Pancreas (tissue), 10 donors: ENCODE measurements around the gene LIPH. TPM values are rescaled to one million over a fixed set of nuclear protein-coding genes. Genes with fewer than 3 reads are reported as not detected.

ENCODE experiments used
- ATAC-seq, 4 donors: fragments of 200-7000 bp; cut with Tn5 transposase; one replicate each; pipeline versions ENCODE4 v1.8.0 to v1.9.1; 2020; ENCODE audit warnings: mild to moderate bottlenecking in 4 of 4, moderate library complexity in 4 of 4
- DNase-seq, 6 donors: peaks; one replicate each; pipeline ENCODE4 v3.0.0-alpha.2; 2020
- FAIRE-seq: peaks from 2 replicates; lab custom pipeline; 2012; peaks lifted over from hg19 to GRCh38; lab: Jason Lieb, UNC
- H3K27ac ChIP-seq, 4 donors: fragments of 200-600 bp; sonication (generic); 1 replicate in 3 of 4; 2 replicates in 1 of 4; pipeline versions ENCODE4 v1.5.0 to v1.8.0; 2020
- H3K27me3 ChIP-seq, 4 donors: fragments of 200-600 bp; one replicate each; pipeline ENCODE4 v1.8.0; 2021
- H3K36me3 ChIP-seq, 3 donors: fragments of 200-600 bp; sonication (generic) in 1 of 3; one replicate each; pipeline versions ENCODE4 v1.5.0 to v1.8.0; 2020 to 2021
- H3K4me1 ChIP-seq, 3 donors: fragments of 200-600 bp; one replicate each; pipeline ENCODE4 v1.8.0; 2021
- H3K4me3 ChIP-seq, 4 donors: fragments of 200-600 bp; sonication (generic) in 2 of 4; one replicate each; pipeline versions ENCODE4 v1.5.0 to v1.8.0; 2020 to 2021
- H3K9me3 ChIP-seq, 4 donors: fragments of 200-600 bp; one replicate each; pipeline ENCODE4 v1.8.0; 2021
- WGBS, 2 donors: extraction: QIAGEN DNeasy Blood & Tissue Kit; methylation state at CpG; one replicate each; pipeline ENCODE4 v1.1.7; 2013; 5-methylcytosine and 5-hydroxymethylcytosine counted together
- intact Hi-C, 3 donors: fragments of 100-400 bp; cut with DNase I; formaldehyde crosslinking; loops; one replicate each; pipeline versions ENCODE4 v1.11.1 to v1.14.2; 2022
- polyA plus RNA-seq, 2 donors: library from polyadenylated mRNA; stranded (reverse); fragments of 200-250 nt; gene quantifications; one replicate each; pipeline ENCODE4 v1.2.3, GENCODE V29; 2013
- total RNA-seq, 6 donors: library from RNA; stranded (reverse); fragmentation: NEBNext Ultra II Directional in 4 of 6; extraction: Animal tissue kit (Norgen Biotek cat#: 25700) in 4 of 6; gene quantifications; one replicate each; pipeline versions ENCODE4 v1.2.1 to v1.2.4, GENCODE V29; 2021 to 2023
- TF ChIP-seq, protein P1 (sequence below), 4 donors: fragments of 200-600 bp; sonication (generic) in 3 of 4; IDR thresholded peaks; one replicate each; pipeline versions ENCODE4 v1.5.0 to v1.8.0; 2021; ENCODE audit warnings: antibody characterized with exemption in 4 of 4
- donor health status: healthy with polysubstance abuse.
- donor health status: DM: no; HTN: no; CAD: no; lungs with moderate emphysema.
- donor health status: DM: no; HTN: no; CAD: no.
- donor health status: control.
- donor health status: control.
- donor health status: Bipolar disorder and iron deficiency.
- donor health status: DM: yes; HTN: yes; CAD: no.
- donor health status: DM: no; HTN: no; CAD: no.
- donor health status: DM: no; HTN: no; CAD: no.
- donor health status: DM: yes; HTN: yes; CAD: no.

LIPH gene
- total and polyA plus RNA-seq, 8 donors: 3.7 to 13.9 (median 4.8) TPM

DNA sequence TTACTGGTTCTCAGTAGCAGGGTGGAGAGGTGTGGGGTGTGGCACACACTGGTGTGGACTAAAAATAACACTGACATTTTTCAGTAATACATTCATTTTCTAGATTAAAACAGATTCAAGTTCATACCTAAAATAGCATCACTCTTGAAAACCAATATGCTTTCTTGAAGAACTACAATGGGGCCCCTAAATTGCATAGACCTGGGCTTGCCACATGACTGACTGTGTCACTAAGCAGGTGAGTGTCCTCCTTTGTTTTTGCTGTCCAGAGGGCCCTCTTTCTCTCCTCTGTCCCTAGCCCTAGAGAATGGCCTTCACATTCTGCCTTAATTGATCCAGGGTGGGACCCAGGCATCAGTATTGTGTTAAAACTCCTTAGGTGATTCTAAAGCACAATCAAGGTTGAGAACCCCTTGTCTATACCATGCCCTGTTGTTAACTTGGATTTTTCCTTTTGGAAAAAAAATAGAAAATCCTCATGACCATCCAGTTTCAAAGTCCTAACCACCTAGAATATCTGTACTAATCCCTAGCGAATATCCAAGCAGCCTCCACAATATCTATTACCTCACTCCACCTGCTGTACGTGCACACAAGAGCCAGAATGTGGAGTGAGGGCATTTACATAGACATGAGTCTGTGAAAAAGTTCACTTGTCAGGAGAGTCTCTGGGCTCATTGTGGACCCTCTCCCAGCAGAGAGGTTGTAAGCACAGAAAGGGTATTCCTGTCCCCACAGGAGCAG lies 34.8 kb downstream of the LIPH start:
- FAIRE-seq (no peak), DNase-seq (no peak), ATAC-seq (no peak)
- no peaks in the 10 kb centered on the region for H3K9me3 ChIP-seq
- no peaks in the 10 kb centered on the region for H3K4me1 ChIP-seq
- H3K4me3 ChIP-seq: no peak overlapping the region
- 69 to 81% methylated on average over 2 of the region's 2 CpGs for WGBS, 2 donors
- H3K27me3 ChIP-seq: no peaks in the 10 kb centered on the region
- H3K27ac ChIP-seq: no peak overlapping the region
- H3K36me3 ChIP-seq: peaks cover 0 to 8% (median 0%) of the 10 kb centered on the region in 3 donors
- intact Hi-C loops: no loop called here
- TF ChIP-seq, protein P1, sequence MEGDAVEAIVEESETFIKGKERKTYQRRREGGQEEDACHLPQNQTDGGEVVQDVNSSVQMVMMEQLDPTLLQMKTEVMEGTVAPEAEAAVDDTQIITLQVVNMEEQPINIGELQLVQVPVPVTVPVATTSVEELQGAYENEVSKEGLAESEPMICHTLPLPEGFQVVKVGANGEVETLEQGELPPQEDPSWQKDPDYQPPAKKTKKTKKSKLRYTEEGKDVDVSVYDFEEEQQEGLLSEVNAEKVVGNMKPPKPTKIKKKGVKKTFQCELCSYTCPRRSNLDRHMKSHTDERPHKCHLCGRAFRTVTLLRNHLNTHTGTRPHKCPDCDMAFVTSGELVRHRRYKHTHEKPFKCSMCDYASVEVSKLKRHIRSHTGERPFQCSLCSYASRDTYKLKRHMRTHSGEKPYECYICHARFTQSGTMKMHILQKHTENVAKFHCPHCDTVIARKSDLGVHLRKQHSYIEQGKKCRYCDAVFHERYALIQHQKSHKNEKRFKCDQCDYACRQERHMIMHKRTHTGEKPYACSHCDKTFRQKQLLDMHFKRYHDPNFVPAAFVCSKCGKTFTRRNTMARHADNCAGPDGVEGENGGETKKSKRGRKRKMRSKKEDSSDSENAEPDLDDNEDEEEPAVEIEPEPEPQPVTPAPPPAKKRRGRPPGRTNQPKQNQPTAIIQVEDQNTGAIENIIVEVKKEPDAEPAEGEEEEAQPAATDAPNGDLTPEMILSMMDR (IDR thresholded peaks at IDR 0.05): no peak

- DNase-seq (no peak), FAIRE-seq (no peak), ATAC-seq (no peak)
- Histone ChIP-seq H3K4me3 (no peak overlapping the region), H3K36me3 (peaks cover 0 to 8% (median 0%) of the 10 kb centered on the region in 3 donors), H3K27ac (no peak overlapping the region), H3K9me3 (no peaks in the 10 kb centered on the region), H3K4me1 (no peaks in the 10 kb centered on the region), H3K27me3 (no peaks in the 10 kb centered on the region)
- intact Hi-C loops: no loop called here
- 85 to 89% methylated on average over 4 of the region's 4 CpGs for WGBS, 2 donors
- TF ChIP-seq, protein P1 (IDR thresholded peaks at IDR 0.05): no peak
These were observed 40.7 kb downstream of the LIPH start for GRCh38 chr3:185511711-185512110.

DNA sequence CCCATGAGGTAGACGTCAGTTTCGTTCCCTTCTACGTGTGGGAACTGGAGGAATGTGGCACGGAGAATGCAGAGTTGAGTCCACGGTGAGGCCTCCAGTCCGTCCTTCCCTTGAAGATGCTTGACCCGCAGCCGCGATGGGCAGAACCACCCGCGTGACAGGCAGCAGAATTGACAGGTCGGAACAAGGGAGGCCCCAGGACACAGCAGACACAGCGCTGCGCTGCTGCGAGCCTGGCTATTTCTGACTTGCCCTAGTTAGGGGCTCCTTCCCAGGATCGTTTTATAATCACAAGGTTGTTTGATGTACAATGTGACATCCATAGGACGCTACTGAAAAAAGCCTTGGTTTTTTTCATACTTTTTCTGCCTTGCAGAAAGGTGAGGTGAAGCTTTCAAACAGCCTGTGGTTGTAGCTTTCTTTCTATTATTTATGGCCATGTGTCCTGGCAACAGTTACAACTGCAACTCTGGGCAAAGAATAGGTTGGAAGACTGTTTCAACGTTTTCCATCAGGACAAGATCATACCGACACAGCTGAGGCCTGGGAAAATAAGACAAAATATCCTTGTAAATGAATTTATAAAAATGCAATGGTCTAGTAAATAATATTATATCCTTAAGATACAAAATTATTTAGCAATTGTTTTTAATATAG lies 43.9 kb downstream of the LIPH start:
- no peaks in the 10 kb centered on the region for H3K36me3 ChIP-seq
- no peaks in the 10 kb centered on the region for H3K27me3 ChIP-seq
- FAIRE-seq (no peak), DNase-seq (no peak), ATAC-seq (no peak)
- no peak overlapping the region for H3K4me3 ChIP-seq
- no peak overlapping the region for H3K27ac ChIP-seq
- TF ChIP-seq, protein P1 (IDR thresholded peaks at IDR 0.05): no peak
- no peaks in the 10 kb centered on the region for H3K4me1 ChIP-seq
- intact Hi-C loops: no loop called here
- 78 to 83% methylated on average over 19 of the region's 19 CpGs for WGBS, 2 donors
- no peaks in the 10 kb centered on the region for H3K9me3 ChIP-seq

DNA sequence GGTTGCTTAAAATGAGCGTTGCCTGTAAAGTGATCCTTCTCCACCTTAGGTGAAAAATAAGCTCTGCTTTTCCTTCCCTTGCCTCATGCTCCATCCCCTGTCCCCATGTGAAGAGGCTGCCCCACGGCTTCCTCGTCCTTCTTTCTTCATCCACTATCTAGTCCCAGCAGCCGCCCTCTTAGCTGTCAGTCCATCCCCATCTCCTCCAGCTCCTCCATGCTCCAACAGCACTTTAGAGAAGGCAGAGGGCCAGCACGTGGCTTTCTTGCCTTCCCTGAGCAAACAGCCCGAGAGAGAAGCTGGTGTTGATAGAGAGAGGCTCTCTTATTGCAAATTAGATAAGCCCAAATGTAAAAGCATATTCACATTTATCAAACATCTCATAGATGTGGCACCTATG lies 44.5 kb downstream of the LIPH start:
- 59 to 63% methylated on average over 6 of the region's 6 CpGs for WGBS, 2 donors
- no peak for FAIRE-seq
- intact Hi-C loops: no loop called here

More for the DNA sequence above, 44.5 kb downstream of the LIPH start:
- Histone ChIP-seq H3K4me1 (no peaks in the 10 kb centered on the region), H3K36me3 (no peaks in the 10 kb centered on the region), H3K4me3 (no peak overlapping the region), H3K9me3 (no peaks in the 10 kb centered on the region), H3K27ac (no peak overlapping the region), H3K27me3 (no peaks in the 10 kb centered on the region)
- DNase-seq (no peak), ATAC-seq (no peak)
- TF ChIP-seq, protein P1 (IDR thresholded peaks at IDR 0.05): no peak
